C4-2B (cell line): Measurements from ENCODE around the gene HOMER3.

Experiments
- H3K27ac ChIP-seq: fragments of 450-650 bp; 2 replicates; pipeline ENCODE4 v1.5.1; 2017
- CTCF ChIP-seq: fragments of 450-650 bp; conservative IDR thresholded peaks from 2 replicates; pipeline ENCODE4 v1.5.1; 2017; ENCODE audit warnings: mild to moderate bottlenecking
- ZFX ChIP-seq: fragments of 450-650 bp; IDR thresholded peaks from 2 replicates; pipeline ENCODE4 v1.6.1; 2017

HOMER3 gene

DNA sequence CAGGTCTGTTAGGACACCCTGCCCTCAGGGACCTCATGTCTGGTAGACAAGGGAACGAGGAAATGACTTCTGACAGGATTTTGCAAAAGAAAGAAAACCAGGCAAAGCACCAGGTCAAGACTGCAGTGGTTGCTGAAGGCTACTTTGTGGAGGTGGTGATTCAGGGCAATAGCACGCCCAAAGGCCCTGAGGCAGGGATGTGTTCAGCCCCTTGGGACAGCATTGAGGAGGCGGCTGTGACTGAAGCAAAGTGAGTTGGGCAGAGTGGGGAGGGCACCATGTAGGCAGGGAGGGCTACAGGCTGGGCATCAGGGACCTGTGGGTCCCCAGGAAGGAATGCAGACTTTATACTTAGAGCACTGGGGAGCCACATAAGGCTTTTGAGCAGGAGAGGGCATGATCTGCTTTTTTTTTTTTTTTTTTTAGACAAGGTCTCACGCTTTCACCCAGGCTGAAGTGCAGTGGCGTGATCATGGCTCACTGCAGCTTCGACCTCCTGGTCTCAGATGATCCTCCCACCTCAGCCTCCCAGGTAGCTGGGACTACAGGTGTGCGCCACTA lies 10.8 kb upstream of the HOMER3 start:
- TF ChIP-seq ZFX = no peak
- no peak for TF ChIP-seq CTCF
- no peak overlapping the region for H3K27ac ChIP-seq

GRCh38 chr19:18949858-18950257 lies 8.8 kb upstream of the HOMER3 start:
- no peak overlapping the region for H3K27ac ChIP-seq
- TF ChIP-seq CTCF (no peak), ZFX (no peak)

DNA sequence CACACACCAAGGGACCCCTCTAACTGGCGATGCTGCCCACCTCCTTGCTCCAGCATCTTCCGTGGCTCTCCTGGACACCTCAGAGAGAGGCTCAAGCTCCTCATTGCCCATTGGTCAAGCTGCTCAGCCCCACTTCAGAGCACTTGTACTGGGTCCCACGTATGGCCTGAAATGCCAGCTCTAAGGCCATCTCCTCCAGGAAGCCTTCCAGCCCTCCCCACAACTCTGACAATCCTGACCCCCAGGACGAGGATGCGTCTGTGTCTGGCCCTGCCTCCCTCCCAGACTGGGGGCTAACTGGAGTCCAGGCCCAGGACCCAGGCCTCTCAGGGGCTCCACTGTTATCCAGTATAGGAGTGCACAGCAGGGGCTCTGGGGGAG lies 7.9 kb upstream of the HOMER3 start:
- no peak overlapping the region for H3K27ac ChIP-seq
- TF ChIP-seq CTCF (no peak), ZFX (no peak)

- TF ChIP-seq CTCF = no peak
- no peak for TF ChIP-seq ZFX
- H3K27ac ChIP-seq = no peak overlapping the region
These were observed 7.3 kb upstream of the HOMER3 start for GRCh38 chr19:18948075-18948975.

DNA sequence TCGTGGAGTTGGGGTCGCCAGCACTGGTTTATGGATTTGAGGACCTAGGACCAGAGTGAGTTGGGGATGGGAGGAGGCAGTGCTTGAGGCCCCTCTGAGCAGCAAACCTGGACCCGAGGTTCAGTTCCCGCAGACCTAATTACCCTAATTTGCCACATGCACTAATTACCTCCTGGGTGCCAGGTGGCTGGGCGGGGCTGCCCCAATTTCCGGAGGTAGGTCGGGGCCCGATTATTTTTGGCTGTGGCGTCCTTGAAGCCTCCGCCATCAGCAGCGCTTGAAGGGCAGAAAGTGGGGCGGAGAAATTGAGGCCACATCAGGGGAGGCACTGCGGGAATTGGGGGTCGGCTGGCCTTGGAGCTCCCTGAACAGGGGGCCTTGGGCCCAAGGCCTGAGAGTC lies 5.9 kb upstream of the HOMER3 start:
- TF ChIP-seq CTCF = no peak
- TF ChIP-seq ZFX = no peak
- H3K27ac ChIP-seq = no peak overlapping the region

- TF ChIP-seq ZFX (no peak), CTCF (no peak)
These were observed 5.3 kb upstream of the HOMER3 start for GRCh38 chr19:18946335-18946734.

DNA sequence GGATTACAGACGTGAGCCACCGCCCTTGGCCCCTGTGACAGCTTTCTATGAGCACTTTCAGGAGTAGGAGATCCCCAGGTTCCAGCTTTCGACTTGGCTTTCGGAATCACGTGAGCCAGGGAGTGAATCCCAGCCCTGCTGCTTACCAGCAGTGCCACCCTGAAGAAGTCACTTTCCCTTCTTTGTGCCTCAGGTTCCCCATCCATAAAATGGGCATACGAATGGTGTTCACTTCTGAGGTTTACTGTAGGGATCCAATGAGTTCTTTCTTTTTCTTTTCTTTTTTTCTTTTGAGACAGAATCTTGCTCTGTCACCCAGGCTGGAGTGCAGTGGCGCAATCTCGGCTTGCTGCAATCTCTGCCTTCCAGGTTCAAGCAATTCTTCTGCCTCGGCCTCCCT lies 4.3 kb upstream of the HOMER3 start:
- no peak overlapping the region for H3K27ac ChIP-seq
- TF ChIP-seq CTCF (no peak), ZFX (no peak)

More at GRCh38 chr19:18946335-18946734, 5.3 kb upstream of the HOMER3 start:
- no peak overlapping the region for H3K27ac ChIP-seq
